Skin of body (tissue), 2 donors: ENCODE data around the gene SH2B2. TPM values are rescaled to one million over a fixed set of nuclear protein-coding genes. Genes with fewer than 3 reads are reported as not detected.
"Not testable (repeated sequence)": the region's sequence is repeated elsewhere in the genome, so short reads cannot be mapped to it uniquely, and the experiment has no call there.

ENCODE experiments used
- DNase-seq: peaks from one replicate; lab custom pipeline; 2025; lab: John Stamatoyannopoulos, UW
- total RNA-seq: library from RNA; depleted of rRNA; stranded (reverse); fragments of >200 nt; gene quantifications from one replicate; pipeline ENCODE4 v1.2.3, GENCODE V29; 2014

Gene SH2B2
- total RNA-seq, 1 donor from 2014 or later = 2.0 TPM

- no peak for DNase-seq
Observed at GRCh38 chr7:102285540-102286236, 980 bp upstream of the SH2B2 start.

DNA sequence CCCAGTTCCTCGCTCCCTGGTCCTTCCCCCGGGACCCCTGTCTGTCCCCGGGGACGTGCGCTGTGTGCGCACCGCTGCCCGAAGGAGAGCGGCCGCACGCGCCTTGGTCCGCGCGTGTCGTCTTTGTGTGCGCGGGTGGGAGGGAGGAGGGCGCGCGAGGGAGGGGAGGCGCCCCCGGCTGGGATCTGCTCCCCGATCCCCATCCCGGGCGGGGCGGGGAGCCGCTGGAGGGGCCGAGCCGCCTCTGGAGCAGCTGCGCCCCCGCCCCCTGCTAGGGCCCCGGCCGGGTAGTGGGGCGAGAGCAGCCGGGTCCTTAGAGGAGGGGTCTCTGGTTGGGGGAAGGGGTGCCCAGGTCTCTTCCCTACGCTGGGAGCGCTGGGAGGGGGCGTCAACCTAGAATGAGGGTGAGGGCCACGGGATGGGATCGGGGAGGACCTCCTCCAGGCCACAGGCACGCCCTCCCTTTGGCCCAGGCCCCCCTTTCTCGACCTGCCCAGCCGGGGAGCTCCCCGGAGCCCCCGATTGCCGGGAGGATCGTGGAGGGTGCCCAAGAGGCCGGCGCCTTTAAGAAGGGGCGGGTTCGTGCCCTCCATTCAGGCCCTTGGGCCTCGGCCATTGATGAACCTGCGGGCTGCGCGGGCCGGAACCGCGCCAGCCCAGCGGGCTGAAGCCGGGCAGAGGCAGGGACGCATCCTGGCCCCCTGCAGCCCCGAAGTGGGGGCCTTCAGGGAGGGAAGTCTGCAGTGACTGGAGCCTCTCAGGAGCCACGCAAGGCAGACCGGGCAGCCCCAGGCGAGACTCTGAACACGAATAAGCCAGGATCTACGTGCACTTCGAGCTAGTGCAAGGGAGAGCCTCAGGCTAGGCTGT, 678 bp downstream of the SH2B2 start:
- DNase-seq = no peak

- no peak for DNase-seq
Observed at GRCh38 chr7:102287981-102288278, 1.3 kb downstream of the SH2B2 start.

DNA sequence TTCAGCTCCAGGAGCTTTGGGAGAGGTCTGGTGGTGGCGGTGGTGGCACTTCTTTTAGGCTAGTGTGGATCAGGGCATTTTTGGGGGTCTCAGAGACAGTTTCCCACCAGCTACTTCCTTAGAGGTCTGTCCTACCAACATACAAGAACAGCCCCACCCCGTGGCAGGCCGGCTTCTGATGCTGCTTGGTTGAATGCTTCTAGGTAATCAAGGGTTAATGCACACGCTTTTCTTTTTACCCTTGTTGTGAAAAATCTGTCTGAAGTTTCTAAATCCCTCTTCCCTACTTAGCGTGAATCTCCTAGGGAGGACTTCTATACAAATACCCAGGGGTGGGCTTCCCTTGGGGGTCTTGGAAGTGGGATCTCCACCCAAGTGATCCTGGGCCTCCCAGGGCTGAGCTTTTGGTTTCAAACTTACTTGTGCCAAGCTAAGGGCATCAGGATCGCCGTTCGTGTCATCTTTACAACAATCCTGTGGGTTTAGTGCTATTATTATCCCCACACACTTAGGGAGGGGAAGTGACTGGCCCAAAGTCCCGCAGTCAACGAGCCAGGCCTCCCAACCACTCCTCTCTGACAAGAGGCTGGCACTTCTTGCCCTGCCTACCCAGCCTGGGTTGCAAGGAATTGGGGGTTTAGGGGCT, 1.7 kb downstream of the SH2B2 start:
- DNase-seq = no peak

GRCh38 chr7:102289057-102289456, 2.4 kb downstream of the SH2B2 start:
- DNase-seq = no peak

GRCh38 chr7:102291056-102291915, 4.6 kb downstream of the SH2B2 start:
- no peak for DNase-seq

DNA sequence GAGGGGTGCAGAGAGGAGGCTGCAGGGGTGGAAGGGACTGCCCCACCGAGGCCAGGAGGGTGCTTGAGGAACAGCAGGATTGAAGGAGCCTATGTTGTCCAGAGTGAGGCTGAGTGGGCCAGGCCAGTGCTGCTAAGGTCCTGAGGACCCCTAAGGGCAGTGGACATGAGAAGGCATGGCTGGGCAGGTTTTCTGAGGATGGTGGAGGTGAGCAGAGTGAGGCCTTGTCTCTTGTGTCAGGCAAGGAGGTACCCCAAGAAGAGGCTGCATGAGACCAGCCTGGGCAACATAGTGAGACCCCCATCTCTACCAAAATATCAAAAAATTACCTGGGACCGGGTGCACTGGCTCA, 5.2 kb downstream of the SH2B2 start:
- DNase-seq = no peak

- DNase-seq = no peak
Observed at GRCh38 chr7:102292813-102293798, 6.4 kb downstream of the SH2B2 start.

DNA sequence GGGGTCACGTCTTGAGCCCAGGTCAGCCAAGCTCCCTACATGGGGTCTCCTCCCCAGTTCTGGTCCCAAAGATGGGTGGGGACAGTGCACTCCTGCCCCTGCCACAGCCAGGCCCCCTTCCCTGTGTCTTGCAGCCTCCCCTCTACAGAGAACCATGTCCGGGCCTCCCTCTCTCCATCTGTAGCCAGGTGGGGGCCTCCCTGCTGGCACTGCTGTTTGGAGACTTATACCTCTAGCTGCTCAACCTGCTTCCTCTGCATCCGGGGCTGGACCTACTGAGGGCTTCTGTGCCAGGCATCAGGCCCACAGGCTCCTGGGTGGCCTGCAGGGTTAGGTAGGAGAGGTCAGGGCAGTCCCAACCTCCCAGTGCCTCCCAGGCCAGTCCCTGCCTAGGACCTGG, 7.9 kb downstream of the SH2B2 start:
- no peak for DNase-seq

GRCh38 chr7:102295346-102296178, 8.9 kb downstream of the SH2B2 start:
- DNase-seq = no peak

DNA sequence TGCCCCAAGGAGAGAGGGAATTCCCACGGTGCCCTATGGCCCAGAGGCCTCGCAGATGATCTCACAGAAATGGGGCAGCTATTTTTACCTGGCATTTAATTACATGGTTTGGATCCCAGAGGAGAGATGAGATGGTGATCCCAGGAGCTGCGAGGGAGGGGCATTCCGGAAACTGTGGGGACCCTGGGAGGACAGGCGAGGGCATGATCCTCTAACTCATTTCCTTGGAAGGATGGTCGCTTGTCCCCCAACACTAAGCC, 9.4 kb downstream of the SH2B2 start:
- DNase-seq = no peak

DNA sequence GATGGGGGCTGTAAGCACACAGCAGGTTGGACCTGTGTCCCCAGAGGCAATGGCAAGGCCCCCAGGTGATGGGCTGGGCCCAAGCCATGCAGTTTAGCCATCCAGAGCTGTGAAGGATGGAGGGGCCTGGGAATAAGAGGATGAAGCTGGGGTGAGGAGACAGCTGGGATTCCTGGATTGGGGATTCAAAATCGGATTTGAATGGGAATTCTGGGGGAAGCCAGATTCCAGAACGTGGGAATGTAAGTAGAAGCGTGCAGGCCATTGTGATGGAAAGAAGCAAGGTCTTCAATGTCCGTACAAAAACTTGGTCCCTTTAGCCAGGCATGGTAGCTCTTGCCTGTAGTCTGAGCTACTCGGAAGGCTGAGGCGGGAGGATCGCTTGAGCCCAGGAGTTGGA, 9.8 kb downstream of the SH2B2 start:
- DNase-seq = no peak

GRCh38 chr7:102297487-102298218, 11.0 kb downstream of the SH2B2 start:
- no peak for DNase-seq

- no peak for DNase-seq
Observed at GRCh38 chr7:102300643-102301221, 14.1 kb downstream of the SH2B2 start.

GRCh38 chr7:102301367-102301766, 14.7 kb downstream of the SH2B2 start:
- not testable (repeated sequence) for DNase-seq

DNA sequence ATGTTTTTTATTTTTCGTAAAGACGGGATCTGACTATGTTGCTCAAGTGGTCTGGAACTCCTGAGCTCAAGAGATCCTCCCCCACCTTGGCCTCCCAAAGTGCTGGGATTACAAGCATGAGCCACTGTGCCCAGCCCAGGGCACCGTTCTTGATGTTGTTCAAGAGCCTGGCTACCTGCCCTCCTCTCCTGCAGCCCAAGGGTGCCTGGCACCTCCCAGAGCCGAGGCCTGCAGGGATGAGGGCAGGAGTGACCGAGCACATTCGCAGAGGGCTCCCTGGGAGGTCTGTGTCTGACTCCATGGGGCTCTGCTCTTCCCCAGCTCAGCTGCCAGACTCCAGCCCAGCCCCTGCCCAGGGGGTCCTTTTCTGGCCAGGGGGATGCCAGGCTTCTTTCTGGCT, 15.4 kb downstream of the SH2B2 start:
- no peak for DNase-seq

DNA sequence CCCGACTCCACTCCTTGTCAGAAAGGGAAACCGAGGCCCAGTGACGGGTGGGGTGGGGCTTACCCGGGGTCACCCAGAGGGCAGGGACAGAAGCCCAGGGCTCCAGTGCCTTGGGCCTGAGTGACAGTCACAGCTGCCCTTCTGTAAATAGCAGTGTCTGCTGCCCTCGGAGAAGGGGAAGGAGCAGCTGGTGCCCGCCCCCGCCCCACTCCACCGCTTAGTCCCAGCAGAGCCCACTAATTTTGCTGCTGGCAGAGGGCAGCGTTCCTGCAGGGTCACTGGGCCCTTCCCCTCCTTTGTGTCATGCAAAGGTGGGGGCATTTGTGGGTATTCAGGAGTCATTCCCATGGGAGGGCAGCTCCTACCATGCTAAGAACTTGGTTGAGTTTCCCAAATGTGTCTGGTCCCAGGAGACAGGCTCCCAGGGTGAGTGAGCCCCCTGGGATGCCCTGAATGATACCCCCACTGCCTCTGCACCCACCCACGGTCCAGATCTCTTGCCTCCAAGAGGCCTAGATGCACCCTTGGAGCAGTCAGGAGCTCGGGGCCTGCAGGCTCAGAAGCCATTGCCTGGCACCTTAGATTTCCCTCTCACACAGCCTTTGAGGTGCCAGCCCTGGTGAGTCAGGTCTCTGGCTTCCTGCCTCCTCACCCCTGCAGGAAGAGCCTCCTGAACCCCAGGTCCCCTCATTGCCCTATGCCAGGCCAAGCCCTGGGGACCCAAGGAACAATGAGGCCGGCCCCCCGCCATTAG, 17.2 kb downstream of the SH2B2 start:
- DNase-seq = peak; percentile 14

DNA sequence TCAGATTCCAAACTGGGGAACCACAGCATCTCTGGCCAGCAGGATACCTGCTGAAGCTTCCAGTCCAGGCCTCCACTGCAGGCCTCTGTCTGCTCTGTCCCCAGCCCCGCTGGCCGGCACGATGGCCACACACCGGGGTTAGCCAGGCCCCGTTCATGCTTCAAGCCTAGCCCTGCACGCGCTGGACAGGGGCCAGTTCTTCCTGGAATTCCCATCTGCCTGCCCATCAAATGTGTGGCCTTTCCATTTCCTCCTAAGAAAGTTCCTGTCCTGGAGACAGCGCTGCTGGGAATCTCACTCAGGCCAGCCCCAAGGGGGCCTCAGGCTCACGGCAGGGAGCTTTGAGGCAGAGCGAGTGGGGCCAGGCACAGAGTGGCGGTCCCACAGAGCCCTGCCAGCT, 18.0 kb downstream of the SH2B2 start:
- no peak for DNase-seq
